Effector CD8-positive, alpha-beta T cell (primary cell): ENCODE results near the gene DNAH10.

Experiments
- DNase-seq: peaks from one replicate; lab custom pipeline; 2025; lab: John Stamatoyannopoulos, UW

The DNAH10 gene

DNA sequence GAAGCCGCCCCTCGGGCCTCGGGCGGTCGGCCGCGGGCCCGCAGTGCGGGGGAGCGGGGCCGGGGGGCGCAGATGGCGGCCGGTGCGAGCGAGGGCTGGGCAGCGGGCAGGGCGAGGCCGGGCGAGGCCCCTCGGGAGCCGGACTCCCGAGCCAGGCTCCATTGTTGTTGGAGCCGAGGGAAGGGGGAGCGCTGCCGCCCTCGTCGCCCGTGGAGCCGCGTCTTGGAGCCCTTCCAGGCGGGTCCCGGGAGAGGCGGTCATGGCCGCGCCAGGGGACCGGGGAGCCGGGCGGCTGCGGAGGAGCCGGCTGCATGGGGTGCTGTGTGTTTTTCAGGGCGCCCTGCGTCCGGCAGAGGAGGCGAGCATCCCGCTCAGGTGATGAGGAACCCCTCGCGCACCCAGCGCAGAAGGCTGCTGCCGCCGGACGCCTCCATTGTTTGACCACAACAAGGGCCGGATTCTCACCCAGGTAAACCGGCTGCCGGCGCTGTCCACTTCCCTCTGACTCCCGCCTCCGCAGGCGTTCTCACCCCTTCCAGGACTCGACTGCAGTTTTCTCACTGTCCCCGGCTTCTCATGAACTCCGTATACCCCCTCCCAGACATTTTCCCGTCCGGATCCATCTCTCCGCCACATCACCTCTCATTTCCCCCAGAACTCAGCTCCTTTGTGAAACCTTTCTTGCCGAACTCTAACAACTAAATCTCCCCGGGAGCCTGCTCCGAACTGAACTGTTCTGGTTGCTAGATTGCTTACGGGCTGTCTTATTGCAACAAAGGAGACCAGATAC lies 211.6 kb downstream of the DNAH10 start:
- DNase-seq: peak; percentile 17

DNA sequence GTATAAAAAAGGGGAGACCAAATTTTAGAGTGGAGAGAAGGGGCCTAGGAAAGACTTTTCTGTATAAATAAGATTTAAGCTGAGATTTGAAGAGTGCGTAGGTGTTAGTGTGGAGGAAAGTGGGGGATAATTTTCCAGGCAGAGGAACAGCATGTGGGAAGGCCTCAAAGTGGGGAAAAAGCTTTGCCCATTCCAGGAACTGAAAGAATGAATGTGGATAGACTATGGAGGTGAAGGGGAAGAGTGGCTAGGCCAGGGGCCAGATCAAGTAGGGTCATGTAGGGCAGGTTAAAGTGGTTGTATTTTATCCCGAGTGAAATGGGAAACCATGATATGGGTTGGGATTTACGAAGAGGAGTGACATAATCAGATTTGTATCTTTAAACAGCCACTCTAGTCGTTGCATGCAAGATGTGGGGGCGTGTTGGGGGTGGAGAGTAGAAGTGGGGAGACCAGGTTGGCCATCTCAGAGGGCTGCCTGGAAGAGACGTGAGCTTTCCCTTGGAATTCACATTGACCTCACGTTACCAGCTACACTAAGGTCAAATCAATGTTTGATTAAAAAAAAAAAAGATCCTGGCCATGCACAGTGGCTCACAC lies 214.2 kb downstream of the DNAH10 start:
- no peak for DNase-seq

DNA sequence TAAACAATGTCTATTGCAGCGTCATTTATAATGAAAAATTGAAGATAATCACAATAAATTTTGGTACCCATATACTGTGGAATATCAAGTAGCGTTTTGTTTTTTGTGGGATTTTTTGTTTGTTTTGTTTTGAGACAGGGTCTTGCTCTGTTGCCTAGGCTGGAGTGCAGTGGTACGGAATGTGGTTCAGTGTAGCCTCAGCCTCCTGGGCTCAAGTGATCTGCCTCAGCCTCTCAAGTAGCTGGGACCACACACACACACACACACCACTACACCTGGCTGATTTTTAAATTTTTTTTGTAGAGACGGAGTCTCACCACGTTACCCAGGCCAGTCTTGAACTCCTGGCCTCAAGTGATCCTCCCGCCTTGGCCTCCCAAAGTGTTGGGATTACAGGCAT lies 217.5 kb downstream of the DNAH10 start:
- no peak for DNase-seq

DNA sequence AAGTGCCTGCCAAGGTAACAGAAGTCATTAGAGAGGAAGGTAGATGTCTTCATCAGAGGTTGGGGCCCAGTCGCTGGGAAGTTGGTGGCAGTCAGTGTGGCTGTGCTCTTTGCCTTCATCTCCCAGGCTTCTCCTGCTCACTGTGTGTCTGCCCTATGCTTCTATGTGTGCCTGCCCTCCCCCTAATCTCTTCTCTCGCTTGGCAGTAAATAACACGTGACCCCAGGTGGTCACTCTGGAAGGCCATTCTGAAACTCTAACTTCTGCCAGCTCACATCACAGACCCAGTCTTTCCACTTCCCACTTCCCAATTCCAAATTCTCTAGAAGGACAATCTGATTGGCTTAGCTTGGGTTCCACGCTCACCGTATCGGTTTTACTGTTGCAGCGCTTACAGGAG lies 220.2 kb downstream of the DNAH10 start:
- no peak for DNase-seq

DNA sequence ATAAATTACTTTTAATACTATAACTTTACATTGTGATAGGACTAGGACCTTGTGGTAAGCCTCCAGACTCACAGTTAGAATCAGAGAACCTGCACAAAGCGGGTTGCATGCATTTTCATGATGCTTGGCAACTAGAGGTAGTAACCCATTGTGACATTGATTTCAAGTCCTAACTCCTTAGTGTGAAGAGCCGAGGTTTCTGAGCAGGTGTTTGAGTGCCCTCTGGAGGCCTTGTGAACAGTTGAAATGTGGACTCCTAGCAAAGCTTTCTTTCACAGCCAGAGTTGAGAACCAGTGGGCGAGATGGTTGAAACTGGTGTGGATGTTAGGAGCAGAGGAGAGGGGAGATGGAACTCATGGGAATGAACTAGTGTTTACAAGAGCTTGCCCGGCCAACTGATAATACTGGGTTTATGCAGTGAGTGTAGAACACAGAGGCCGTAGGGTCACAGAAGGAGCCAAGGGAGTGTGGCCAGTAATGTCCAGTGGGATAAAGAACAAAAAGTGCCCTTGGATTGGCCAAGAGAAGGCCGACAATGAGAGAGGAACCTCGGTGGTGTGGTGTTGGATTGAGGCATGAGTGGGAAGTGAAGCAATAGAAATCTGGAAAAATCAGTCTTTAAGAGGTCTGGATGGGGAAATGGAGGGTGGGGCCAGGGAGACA lies 221.9 kb downstream of the DNAH10 start:
- DNase-seq: peak; percentile 1

DNA sequence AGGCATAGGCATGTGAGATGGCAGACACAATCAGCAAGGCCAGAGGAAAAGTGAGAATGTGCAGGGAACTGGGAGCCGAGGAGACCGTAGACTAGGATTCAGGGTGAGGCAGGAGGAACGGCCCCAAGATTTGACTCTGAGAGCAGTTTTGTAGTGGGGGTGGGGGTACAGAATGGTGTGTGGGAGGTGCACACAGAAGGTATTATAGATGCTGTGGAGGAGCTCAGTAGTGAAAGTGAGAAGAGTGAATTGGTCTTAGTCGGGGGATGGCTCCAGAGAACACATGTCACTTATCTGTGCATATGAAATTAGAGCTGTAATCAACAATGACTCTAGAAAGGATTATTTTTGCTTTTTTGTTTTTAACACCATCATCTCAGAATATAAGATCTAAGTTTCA lies 222.8 kb downstream of the DNAH10 start:
- DNase-seq: no peak
